ENCODE measurements around the gene MKKS.
"Not testable (repeated sequence)": the region's sequence is repeated elsewhere in the genome, so short reads cannot be mapped to it uniquely, and the experiment has no call there.

Gene MKKS

GRCh38 chr20:10412591-10413408, 21.2 kb downstream of the MKKS start:
- DNase-seq (ENCODE audit: low spot score) = peak; percentile 34

GRCh38 chr20:10411673-10412072, 22.3 kb downstream of the MKKS start:
- no peak for DNase-seq (ENCODE audit: low spot score)

GRCh38 chr20:10408108-10408813, 25.8 kb downstream of the MKKS start:
- no peak for DNase-seq (ENCODE audit: low spot score)

- DNase-seq (ENCODE audit: low spot score) = no peak
Observed at GRCh38 chr20:10404959-10405530, 29.0 kb downstream of the MKKS start.

- DNase-seq (ENCODE audit: low spot score) = peak; percentile 41
Observed at GRCh38 chr20:10404023-10404628, 29.9 kb downstream of the MKKS start.

- DNase-seq (ENCODE audit: low spot score) = no peak
Observed at GRCh38 chr20:10402938-10403608, 30.9 kb downstream of the MKKS start.

- DNase-seq (ENCODE audit: low spot score) = no peak
Observed at GRCh38 chr20:10398834-10399369, 35.1 kb downstream of the MKKS start.

GRCh38 chr20:10394752-10395151, 39.3 kb downstream of the MKKS start:
- not testable (repeated sequence) for DNase-seq (ENCODE audit: low spot score)

- no peak for DNase-seq (ENCODE audit: low spot score)
Observed at GRCh38 chr20:10390709-10391108, 43.3 kb downstream of the MKKS start.

GRCh38 chr20:10388597-10388996, 45.4 kb downstream of the MKKS start:
- no peak for DNase-seq (ENCODE audit: low spot score)

GRCh38 chr20:10387686-10388085, 46.3 kb downstream of the MKKS start:
- DNase-seq (ENCODE audit: low spot score) = no peak

- DNase-seq (ENCODE audit: low spot score) = no peak
Observed at GRCh38 chr20:10385850-10386544, 48.0 kb downstream of the MKKS start.

GRCh38 chr20:10381477-10381876, 52.5 kb downstream of the MKKS start:
- no peak for DNase-seq (ENCODE audit: low spot score)

GRCh38 chr20:10379761-10380160, 54.3 kb downstream of the MKKS start:
- no peak for DNase-seq (ENCODE audit: low spot score)

GRCh38 chr20:10376270-10377075, 57.5 kb downstream of the MKKS start:
- DNase-seq (ENCODE audit: low spot score) = no peak

GRCh38 chr20:10375191-10375590, 58.8 kb downstream of the MKKS start:
- no peak for DNase-seq (ENCODE audit: low spot score)

GRCh38 chr20:10374036-10374435, 60.0 kb downstream of the MKKS start:
- DNase-seq (ENCODE audit: low spot score) = no peak

GRCh38 chr20:10371467-10371866, 62.6 kb downstream of the MKKS start:
- no peak for DNase-seq (ENCODE audit: low spot score)

- DNase-seq (ENCODE audit: low spot score) = no peak
Observed at GRCh38 chr20:10370091-10370887, 63.7 kb downstream of the MKKS start.

GRCh38 chr20:10369723-10370090, 64.3 kb downstream of the MKKS start:
- no peak for DNase-seq (ENCODE audit: low spot score)

Measured in cerebellar cortex (tissue), 1 donor.